Fibroblast of lung (primary cell): ENCODE measurements around the gene SREBF2.

Experiments used
- EZH2 ChIP-seq: IDR thresholded peaks from 2 replicates; pipeline ENCODE4 v1.5.1; 2012; ENCODE audit warnings: low read length, control low read depth, mild to moderate bottlenecking; ENCODE audit errors: missing control alignments
- TF ChIP-seq, protein P1 (sequence below), 2 donors: IDR thresholded peaks in 1 of 2; conservative IDR thresholded peaks in 1 of 2; 1 replicate in 1 of 2; 2 replicates in 1 of 2; pipeline ENCODE4 v1.5.1; 2011 to 2012; ENCODE audit warnings: low read length in 2 of 2, control low read depth in 1 of 2, inconsistent platforms in 1 of 2, low read depth in 1 of 2, mild to moderate bottlenecking in 1 of 2

DNA sequence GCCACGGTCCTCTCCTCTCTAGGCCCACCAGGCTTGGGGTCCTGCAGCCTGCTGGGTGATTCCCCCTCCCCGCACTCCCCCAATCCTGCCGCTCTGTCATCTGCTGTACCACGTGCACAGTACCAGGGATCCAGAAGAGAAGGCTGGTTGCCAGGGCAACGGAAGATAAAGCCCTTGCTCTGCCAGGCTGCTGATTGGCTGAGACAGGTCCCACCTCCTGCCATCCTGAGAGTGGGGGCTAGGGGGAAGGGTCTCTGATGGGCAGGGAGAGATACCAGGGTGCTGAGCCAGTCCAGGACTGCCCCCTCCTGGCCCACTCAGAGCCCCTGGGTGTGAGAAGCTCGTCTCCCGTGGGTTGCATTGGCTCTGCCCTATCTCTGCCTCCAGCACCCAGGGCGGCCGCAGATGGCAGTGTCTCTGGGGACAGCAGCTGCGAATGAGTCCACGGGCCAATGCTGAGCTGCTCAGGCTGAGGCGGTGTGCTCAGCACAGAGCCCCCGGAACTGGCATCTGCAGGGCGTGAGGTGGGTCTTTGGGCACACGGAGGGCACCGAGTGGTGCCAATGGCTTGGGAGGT, 119.1 kb downstream of the SREBF2 start, which contains the start of gene SMIM45:
- TF ChIP-seq, protein P1, sequence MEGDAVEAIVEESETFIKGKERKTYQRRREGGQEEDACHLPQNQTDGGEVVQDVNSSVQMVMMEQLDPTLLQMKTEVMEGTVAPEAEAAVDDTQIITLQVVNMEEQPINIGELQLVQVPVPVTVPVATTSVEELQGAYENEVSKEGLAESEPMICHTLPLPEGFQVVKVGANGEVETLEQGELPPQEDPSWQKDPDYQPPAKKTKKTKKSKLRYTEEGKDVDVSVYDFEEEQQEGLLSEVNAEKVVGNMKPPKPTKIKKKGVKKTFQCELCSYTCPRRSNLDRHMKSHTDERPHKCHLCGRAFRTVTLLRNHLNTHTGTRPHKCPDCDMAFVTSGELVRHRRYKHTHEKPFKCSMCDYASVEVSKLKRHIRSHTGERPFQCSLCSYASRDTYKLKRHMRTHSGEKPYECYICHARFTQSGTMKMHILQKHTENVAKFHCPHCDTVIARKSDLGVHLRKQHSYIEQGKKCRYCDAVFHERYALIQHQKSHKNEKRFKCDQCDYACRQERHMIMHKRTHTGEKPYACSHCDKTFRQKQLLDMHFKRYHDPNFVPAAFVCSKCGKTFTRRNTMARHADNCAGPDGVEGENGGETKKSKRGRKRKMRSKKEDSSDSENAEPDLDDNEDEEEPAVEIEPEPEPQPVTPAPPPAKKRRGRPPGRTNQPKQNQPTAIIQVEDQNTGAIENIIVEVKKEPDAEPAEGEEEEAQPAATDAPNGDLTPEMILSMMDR (conservative IDR thresholded peaks at IDR 0.05 in 1 of 2, IDR thresholded peaks at IDR 0.05 in 1 of 2; ENCODE audit: low read depth in 1 of 2, low read length in 2 of 2) = no peak
- TF ChIP-seq EZH2 = no peak
